GM20431 (cell line): ENCODE data around the gene CTDSP2.
"Not testable (repeated sequence)": the region's sequence is repeated elsewhere in the genome, so short reads cannot be mapped to it uniquely, and the experiment has no call there.

Experiments
- in situ Hi-C: fragments of 300-500 bp; cut with MseI, MboI; formaldehyde crosslinking; loops from one replicate; pipeline ENCODE4 v1.15.0; 2020; ENCODE audit warnings: low sequenced_read_pairs; ENCODE audit not compliant: unreplicated experiment

The CTDSP2 gene

GRCh38 chr12:57796996-57797395, 49.5 kb downstream of the CTDSP2 start:
- in situ Hi-C loops: no loop called here

GRCh38 chr12:57795354-57795753, 51.2 kb downstream of the CTDSP2 start:
- in situ Hi-C loops: no loop called here

GRCh38 chr12:57793920-57794319, 52.6 kb downstream of the CTDSP2 start:
- in situ Hi-C loops: no loop called here

- in situ Hi-C loops: no loop called here
Observed at GRCh38 chr12:57783861-57784260, 62.7 kb downstream of the CTDSP2 start.

GRCh38 chr12:57783466-57783801, 63.1 kb downstream of the CTDSP2 start:
- in situ Hi-C loops: no loop called here

- in situ Hi-C loops: no loop called here
Observed at GRCh38 chr12:57782608-57783465, 63.7 kb downstream of the CTDSP2 start, which contains the start of gene TSFM. Gene TSFM, plus strand, starts transcription at chr12:57782787. Its CDS starts 15 bp downstream, at chr12:57782802.

GRCh38 chr12:57782243-57782607, 64.3 kb downstream of the CTDSP2 start:
- in situ Hi-C loops: no loop called here

GRCh38 chr12:57781801-57782200, 64.7 kb downstream of the CTDSP2 start:
- in situ Hi-C loops: no loop called here

- in situ Hi-C loops: no loop called here
Observed at GRCh38 chr12:57781244-57781643, 65.3 kb downstream of the CTDSP2 start.

- in situ Hi-C loops: no loop called here
Observed at GRCh38 chr12:57780284-57780897, 66.1 kb downstream of the CTDSP2 start.

- in situ Hi-C loops: no loop called here
Observed at GRCh38 chr12:57779736-57780135, 66.8 kb downstream of the CTDSP2 start.

GRCh38 chr12:57777911-57778310, 68.6 kb downstream of the CTDSP2 start:
- in situ Hi-C loops: no loop called here

- in situ Hi-C loops: no loop called here
Observed at GRCh38 chr12:57777367-57777766, 69.2 kb downstream of the CTDSP2 start.

- in situ Hi-C loops: no loop called here
Observed at GRCh38 chr12:57776247-57776587, 70.3 kb downstream of the CTDSP2 start.

GRCh38 chr12:57775563-57776246, 70.8 kb downstream of the CTDSP2 start:
- in situ Hi-C loops: no loop called here

- in situ Hi-C loops: no loop called here
Observed at GRCh38 chr12:57775044-57775443, 71.5 kb downstream of the CTDSP2 start.

GRCh38 chr12:57774634-57775033, 71.9 kb downstream of the CTDSP2 start:
- in situ Hi-C loops: not testable (repeated sequence)

- in situ Hi-C loops: no loop called here
Observed at GRCh38 chr12:57772429-57773322, 73.9 kb downstream of the CTDSP2 start, which contains the start of gene EEF1AKMT3. Gene EEF1AKMT3, plus strand, starts transcription at chr12:57772614. Its CDS starts 111 bp downstream, at chr12:57772725.

- in situ Hi-C loops: no loop called here
Observed at GRCh38 chr12:57771873-57772428, 74.6 kb downstream of the CTDSP2 start, which contains the start of gene METTL1. Gene METTL1, minus strand, starts transcription at chr12:57772105. Its CDS starts 22 bp downstream, at chr12:57772083.
